ENCODE measurements around the gene SAFB2.

SAFB2 gene

DNA sequence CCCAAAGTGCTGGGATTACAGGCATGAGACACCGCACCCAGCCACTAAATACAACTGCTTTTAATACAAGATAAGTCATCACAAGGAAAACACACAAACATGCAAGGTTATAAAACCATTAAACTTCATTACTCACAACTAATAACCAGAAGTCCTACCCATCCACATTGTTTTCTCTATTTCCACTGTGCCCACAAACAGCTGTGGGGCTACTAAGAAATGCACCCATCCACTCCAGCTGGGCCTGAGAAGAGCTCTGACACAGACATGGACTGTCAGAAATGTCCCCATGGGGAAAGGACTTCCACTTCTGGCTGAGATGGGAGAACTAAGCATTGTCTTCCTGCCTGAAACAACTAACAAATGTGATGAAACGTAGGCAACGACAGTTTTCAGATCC is 17.2 kb downstream of the SAFB2 start:
- DNase-seq = no peak

DNA sequence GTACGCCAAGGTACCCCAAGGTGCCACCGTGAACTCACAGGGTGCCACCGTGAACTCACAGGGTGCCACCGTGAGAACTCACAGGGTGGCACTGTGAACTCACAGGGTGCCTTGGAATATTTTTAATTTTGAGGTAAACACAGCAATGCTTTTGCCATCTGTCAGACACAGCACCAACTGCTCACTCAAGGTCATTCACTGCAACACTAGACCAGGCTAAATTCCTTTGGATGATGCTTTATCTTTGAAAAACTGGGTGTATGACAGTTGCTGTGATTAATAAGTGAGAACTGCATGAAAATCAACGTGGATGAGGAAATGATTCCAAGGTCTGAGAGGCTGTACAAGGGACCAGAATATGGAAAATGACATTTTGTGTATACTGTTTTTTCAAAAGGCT is 18.9 kb downstream of the SAFB2 start:
- DNase-seq = no peak

DNA sequence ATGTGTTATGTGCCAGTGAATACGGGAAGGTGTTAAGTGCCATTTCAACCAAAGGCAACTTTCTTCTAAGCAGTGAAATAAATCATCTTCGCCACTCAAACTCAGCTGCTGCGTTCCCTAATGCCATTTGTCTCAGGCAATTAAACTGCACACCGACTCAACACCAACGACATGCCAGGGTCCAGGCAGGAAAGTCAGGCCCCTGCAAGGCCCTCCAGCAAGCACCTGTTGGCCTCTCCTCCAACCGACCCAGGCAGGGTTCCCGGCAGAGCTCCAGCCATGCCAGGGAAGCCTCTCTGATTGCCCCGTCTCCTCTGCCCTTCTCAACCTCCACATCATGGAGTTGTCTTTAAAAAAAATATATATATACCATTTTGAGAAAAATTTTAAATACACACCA is 21.8 kb downstream of the SAFB2 start:
- DNase-seq = no peak

DNA sequence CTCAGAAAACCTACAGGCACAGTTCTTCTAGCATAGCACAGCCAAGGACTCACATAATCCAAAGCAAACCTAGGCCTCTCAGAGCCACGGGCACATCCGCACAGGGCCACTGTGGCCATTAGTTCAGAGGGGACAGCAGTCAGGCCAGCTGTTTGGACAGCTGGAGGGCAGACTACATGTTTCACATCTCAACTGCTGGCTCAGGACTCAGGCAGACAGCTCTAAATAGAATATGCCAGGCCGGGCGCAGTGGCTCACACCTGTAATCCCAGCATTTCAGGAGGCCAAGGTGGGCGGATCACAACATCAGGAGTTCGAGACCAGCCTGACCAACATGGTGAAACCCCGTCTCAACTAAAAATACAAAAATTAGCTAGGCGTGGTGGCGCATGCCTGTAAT is 26.8 kb downstream of the SAFB2 start:
- DNase-seq = no peak

DNA sequence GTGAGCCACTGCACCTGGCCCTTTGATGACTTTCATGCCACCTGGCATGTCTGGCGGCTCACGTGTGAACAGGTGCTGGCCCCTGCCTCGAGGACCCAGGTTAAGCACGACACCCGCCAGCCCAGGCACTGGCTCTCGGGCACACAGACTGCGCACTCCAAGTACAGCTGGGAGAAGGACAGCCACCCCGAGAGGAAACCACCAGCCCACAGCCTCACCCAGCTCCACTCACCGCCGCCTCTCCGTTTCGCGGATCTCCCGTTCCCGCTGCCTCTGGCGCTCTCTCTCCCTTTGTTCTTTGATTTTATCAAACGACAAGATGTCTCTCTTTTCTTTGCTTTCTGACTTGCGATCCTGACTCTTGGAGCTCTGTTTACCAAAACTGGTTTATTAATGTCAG is 27.4 kb downstream of the SAFB2 start:
- no peak for DNase-seq

DNA sequence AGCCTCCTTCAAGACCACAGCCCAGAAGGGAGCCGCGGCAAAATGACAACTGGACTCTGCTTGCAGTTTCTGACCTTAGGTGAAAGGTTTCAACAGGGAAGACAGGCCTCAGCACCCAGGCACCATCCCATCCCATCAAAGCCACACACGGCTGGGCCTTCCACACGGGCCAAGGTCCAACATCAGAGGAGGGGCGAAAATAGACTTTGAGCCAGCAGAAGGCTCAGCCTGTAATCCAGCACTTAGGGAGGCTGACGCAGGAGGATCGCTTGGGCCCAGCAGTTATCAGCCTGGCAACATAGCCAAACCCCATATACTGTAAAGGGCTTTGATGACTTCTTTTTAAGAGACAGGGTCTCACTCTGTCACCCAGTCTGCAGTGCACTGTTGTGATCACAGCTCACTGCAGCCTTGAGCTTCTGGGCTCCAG is 28.0 kb downstream of the SAFB2 start:
- DNase-seq = no peak

DNA sequence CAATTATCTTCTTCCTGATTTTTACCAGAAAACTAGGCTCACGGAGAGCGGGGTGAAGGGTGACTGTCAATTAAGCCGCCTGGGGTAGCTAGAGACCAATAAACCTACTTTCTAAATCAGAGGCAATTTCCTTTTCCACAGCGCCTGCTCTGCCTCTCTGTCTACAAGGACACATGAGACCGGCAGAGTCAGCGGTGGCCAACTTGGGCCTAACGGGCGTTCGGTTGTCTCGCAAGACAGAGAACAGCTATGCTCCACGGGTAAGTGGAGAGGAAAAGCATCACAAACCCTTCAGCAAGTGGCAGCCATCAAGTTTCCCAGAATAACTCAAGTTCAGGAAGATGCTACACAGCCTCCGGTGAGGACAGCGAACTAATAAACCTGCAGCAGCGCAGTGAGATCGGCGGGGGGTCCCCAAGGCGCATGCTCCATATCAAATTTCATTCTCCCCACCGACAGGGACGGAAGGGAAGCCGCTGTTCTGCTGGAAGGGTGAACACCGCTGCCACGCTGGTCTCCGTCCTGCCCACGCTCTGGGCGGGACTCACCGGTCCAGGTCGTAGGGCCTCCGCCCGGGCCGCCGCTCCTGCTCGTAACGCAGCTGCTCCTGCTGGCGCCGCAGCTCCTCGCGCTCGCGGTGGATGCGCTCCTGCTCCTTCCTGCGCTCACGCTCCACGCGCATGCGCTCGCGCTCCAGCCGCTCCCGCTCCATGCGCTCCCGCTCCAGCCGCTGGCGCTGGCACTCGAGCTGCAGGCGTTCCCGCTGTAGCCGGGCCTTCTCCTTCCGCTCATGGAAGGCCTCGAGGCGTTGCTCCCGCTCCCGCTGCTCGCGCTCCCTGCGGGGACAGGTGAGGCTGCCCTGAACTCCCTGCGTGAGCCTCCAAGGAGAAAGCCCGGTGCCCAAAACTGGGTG is 29.0 kb downstream of the SAFB2 start:
- no peak for DNase-seq

DNA sequence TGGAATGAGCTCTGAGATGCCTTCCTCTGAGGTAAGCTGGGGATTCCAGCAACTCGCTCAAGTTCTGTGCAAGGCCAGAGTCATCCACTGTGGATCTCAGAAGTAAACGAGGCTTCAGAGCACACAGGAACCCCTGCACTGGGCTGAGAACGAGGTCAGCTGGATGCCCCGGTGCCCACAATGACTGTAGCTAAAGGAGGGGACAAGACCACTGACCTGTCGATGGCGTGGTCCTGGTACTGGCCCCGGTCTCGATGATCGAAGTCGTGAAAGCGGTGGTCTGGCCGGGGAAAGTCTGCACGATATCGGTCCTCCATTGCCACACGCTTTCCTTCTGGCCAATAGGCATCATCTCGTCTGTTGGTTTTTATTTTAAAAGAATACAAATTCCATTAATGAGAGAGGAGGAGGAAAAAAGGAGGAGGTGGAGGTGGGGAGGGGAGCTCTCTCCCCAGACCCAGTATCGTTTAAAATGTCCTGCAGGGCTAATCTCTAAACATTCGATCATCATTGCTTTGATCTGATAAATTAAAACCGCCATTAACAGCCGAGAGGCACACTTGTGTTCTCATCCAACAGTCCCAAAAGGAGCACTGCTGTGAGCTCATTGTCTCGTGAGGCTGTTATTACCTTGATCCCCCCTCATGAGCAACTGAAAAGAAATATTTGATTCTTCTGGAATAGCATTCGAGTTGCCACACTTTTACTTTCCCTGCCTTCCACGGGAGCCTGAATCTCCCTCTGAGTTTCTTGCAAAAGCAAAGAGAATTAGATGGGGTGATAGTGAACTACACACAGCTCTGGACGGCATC is 29.8 kb downstream of the SAFB2 start:
- DNase-seq = no peak

DNA sequence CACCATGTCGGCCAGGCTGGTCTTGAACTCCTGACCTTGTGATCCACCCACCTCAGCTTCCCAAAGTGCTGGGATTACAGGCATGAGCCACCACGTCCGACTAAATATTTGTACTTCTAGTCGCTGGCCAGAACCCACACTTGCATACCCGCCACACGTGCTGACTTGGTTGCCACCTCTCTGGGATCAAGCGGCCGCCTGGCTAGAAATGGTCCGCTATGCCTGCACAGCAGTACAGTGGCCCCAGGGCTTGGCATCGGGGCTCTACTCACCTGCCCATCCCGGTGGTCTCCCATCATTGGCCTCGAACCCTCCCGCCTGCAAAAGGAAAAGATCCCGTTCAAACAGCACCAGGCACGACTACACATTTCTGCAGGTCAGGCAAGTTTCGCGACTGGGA is 31.1 kb downstream of the SAFB2 start:
- DNase-seq = no peak

DNA sequence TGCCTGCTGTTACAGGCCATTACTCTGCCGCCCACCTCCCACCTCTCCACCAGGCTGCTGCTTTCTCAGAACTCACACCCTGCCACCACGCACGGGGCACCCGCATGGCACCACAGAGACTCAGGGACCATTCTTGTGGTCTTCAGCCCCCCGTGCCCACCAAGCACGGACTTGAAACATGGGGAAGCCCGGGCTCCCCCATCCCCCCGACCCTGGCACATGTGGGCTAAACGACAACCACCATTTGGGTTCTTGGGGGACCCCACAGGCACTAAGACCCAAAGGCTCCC is 31.8 kb downstream of the SAFB2 start:
- DNase-seq = no peak

DNA sequence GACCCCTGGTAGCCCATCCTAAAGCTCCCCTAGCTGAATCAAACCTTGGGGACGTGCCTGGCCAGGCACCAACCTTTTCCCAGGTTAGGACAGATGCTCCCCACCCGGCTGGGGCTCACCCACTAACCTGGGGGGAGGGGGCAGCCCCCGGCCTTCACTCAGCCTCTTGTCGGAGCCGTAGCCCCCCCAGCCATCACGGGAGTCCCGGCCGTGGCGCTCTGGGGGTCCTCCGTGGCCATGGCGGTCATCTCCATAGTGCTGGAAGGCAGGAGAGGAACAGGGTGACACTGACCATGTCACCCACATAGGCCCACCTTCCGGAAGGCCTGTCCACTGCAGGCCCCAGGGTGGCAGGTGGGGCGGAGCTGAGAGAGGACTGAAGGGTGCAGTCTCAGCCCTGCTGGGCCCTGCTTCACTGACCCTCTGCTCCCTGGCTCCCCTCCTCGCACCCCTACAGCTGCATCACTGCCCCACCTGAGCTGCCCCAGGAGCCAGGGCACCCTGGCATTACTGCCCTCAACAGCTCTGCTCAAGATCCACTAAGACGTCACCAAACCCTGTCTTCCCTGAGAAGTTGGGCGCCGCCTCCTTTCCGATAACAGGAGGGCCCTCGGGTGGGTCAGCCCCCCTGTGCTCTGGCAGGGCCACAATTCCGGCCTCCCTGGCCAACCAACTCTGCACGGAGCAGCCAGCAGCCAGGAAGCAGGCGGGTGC is 32.3 kb downstream of the SAFB2 start:
- DNase-seq = no peak

DNA sequence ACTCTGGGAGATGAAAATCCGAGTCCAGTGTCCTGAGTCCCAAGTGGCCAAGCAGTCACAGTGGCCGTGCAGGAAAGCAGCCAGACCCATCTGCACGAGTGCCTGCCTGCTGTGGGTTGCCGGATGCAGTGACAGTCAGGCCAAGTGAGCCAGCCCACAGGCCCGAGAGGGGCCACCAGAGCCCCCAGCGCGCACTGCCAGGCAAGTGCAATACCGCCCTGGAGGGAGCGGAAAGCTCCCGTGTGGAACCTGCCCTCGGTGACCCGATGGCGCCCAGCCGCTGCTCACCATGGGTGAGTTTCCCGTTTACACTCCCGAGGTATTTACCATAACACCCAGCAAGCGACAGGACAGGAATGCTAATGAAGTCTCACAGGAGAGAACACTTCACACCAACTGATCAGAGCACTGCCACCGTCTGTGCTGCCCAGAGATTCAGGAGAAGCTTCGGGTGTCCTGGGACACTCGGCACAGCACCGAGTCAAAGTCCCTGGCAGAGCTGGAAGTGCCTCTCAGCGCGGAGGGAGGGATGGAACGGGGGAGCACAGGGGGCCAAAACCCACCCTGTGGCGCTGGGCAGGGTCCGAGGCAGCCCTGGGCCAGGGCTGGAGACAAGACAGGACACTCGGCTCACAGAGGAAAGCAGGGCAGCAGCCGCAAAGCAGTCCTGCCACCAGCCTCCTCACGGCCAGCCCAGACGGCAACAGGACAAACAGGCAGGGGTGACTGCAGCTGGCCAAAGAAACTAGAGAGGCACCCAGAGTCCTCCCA is 33.5 kb downstream of the SAFB2 start:
- no peak for DNase-seq

DNA sequence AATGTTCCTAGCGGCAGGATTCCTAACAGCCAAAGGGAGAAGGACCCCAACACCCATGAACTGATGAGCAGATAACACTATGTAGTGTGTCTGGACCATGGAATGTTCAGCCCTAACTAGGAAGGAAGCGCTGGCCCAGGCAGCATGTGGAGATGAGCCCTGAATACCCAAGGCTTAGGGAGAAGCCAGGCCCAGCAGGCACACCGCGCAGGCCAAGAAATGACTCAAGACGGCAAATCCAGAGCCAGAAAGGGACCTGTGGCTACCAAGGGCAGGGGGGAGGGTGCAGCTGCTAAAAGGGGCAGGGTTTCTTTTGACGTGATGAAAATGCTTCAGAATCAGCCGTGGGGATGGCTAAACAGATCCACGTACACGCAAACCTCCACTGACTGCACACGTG is 34.1 kb downstream of the SAFB2 start:
- no peak for DNase-seq

DNA sequence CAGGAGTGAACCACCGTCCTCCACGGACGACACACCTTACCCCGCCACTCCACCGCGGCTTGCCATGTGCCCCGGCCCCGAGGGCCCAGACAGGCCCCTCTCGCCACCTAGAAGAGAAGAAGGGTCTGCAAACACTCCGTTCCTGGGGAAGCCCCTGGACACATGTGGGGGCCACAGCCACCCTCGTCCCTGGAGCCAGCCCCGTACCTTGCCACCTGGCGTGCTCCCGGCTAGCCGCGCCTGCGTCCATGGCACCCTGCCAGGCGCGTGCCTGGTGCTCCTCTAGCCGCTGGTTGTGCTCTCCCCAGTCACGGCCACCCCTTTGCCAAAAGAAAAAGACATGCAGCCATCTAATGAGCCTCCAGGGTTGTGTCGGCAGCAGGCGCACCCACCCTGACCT is 34.9 kb downstream of the SAFB2 start:
- no peak for DNase-seq

DNA sequence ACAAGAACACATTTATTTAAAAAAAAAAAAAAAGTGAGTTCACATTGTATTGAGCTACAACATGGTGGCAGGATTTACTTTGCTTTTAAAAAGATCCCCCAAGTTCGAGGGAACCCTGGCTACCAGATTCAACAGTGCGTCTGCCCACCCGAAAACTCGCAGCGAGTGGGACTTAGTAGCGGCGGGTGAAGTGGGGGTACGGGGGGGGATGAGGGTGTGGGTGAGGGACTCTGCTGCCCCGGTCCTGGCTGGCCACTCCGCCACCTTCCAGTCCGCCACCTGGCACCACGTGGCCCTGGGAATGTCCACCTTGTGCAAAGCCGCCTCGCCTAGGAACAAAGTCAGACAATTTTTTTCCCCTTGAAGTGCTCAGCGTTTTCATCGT is 35.5 kb downstream of the SAFB2 start:
- no peak for DNase-seq

DNA sequence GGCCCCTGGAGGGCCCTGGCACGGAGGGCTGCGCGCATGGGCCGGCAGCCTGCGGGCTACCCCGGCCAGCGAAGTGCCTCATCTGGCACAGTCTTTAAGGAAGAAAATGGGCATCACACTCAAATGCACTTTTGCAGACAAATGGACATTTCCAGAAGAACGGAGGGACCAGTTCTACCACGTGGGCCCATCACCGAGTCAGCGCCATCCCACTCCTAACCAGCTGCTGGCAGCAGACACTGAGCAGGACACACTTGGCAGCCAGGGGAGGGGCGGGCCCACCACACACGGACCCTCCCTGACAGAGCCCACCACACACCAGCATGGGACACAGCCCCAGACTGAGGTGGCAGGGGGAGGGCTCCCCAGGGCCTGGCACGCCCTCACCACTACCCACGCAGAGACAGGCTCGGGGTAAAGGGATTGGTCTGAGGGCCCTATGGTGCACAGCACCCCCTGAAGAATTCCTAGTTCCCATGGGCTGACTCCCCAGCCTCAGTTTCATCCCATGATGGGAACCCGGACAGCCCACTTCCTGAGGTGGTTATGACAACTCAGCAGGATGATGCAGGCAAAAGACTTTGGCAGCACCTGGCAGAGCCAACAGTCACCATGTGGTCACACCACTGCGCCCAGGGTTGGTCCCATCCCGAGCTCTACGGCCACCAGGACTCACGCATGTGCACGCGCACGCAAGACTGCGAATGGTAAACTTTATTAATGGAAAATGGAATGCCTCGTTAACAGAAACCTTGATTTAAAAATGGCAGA is 36.1 kb downstream of the SAFB2 start:
- DNase-seq = no peak

DNA sequence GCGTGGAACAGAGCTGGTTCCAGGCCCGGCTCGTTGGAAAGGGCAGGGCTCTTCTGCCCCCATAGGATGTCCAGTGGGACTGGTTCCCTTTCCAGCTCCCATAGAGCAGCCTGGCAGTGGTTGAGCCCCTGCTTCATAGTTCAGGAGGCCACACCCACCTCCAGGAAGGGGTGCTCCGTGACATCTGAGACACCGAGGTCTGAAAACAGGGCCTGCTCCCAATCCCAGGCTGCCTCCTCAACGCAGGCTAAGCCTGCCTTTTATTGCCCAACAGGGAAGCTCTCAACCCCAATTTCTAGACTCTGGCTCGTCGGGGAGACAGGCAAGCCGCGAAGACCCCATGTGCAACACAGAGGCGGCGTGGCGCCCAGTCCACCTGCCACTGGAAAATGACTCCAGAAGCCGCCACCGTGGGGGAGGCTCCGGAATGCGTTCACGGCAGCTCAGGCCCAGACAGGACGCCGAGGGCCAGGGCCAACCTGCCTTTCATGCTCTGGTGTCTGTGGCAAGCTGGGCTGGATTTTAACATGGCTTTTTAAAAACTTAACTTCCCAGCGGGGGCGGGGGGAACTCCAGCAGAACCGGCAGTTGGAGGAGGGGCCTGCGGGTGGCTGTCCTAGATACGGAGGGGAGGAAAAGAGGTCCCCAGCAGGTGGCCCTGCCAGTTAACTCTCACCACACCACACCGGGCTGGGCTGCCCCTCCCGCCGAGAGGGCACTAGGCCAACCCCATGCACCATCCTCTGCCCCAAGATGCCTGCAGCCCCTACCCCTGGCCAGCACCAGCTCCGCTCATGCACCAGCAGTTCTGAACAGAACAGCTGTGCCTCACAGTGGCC is 36.9 kb downstream of the SAFB2 start:
- peak; percentile 41 for DNase-seq

DNA sequence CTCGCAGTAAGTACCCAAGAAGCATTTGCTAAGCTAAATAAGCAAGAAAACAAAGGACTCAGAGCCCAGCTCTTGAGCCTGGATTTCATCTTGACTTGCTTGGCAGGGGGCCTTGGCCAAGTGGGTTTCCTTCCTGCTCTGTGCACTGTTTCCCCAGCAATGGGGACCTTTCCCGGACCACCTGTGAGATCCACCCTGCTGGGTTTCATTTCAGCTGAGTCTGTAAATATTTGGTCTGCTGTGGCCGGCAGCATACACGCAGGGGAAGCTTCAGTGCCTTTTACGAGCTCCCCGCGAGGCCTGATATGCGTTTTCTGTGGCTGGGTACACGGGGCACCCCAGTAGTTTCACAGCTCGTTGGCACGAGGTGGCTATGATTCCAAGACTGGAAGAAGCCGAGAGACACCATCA is 42.4 kb downstream of the SAFB2 start:
- no peak for DNase-seq

DNA sequence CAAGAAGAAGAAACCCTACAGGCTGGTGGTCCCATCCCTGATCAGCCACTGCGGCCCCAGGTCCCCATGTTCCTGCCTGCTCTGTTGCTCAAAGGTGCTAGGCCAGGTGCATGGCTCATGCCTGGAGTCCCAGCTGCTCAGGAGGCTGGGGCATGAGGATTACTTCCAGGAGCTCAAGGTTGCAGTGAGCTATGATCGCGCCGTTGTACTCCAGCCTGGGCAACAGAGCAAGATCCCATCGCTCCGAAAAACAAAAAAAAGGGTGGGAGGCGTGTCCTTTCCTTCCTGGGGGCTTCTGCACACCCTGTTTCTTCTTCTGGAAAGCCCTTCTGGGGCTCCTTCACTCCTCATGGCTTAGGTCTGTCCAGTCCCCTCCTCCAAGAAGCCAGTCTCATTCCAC is 42.9 kb downstream of the SAFB2 start:
- no peak for DNase-seq

DNA sequence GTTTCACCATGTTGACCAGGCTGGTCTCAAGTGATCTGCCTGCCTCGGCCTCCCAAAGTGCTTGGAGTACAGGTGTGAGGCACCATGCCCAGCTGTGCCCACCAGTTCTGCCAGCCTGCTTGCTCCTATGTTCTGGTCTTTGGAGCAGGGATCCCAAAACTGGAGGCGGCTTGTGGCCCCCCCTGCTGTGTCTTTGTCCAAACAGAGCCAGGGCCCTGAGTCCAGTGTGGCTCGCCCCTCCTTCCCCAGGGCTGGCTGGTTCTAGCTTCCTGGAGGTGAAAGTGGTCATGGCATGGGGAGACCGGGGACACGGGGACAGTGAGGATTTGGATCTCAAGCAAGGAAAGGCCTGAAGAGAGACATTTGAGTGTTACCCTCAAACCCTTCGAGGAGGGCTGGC is 43.3 kb downstream of the SAFB2 start:
- no peak for DNase-seq
